ENCODE measurements around the gene PDE8A.

The PDE8A gene

GRCh38 chr15:85088300-85088699, 106.6 kb downstream of the PDE8A start:
- DNase-seq (ENCODE audit: low read depth, low spot score) = no peak

- DNase-seq (ENCODE audit: low read depth, low spot score) = no peak
Observed at GRCh38 chr15:85089929-85090597, 108.4 kb downstream of the PDE8A start.

DNA sequence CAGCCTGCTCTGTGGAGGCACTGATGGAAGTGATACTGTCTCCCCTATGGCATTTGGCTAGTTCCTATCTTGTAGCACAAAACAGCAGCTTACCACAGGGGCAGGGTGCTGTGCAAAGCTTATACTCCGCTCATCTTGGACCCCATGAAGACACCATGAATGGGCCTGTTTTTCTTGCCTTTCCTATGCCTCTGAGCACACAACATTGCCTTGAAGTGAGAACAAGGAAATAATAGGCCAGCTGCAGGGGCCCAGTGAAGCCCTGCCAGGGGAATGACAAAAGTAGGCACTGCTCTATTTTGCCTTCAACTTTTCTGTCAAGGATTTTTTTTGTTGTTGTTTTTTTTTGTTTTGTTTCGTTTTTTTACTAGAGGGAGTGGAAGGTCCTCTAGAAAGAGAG, 110.3 kb downstream of the PDE8A start:
- DNase-seq (ENCODE audit: low read depth, low spot score) = no peak

DNA sequence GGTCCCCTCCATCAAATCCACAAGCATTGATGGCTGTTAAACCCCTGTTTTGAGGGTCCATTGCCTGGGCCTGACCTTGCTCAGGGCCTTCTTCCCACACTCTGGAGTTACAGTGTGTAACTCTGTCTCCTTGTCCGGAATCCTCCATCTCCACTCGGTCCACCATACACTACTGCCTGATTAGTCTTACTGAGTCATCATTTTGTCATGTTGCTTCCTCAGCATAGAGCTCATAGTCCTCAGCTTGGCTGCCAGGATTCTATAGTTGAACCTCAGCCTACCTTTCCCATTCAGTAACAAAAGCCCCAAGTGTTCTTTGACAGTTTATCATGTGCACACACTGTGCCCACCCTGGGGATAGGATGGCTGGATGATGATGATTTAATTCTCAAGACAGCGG, 113.0 kb downstream of the PDE8A start:
- DNase-seq (ENCODE audit: low read depth, low spot score) = no peak

GRCh38 chr15:85095566-85095965, 113.9 kb downstream of the PDE8A start:
- no peak for DNase-seq (ENCODE audit: low read depth, low spot score)

DNA sequence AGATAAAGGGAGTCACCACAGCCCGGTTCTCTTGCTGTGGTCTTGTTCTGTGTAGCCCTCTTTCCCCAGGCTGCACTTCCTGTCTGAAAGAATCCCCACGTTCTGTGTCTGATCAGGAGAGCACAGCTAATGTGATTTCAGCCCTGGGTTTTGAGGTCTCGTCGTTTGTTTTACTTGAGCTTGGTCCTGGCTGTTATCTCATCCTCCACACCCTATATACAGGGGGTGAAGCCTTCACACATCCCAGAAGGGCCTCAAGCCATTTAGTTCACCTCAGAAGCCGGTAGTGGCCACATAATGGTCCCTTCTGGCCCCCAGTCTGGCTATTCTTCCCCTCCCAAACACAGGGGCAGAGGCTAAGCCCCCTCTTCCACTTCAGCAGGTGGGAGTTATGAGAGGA, 115.6 kb downstream of the PDE8A start:
- no peak for DNase-seq (ENCODE audit: low read depth, low spot score)

DNA sequence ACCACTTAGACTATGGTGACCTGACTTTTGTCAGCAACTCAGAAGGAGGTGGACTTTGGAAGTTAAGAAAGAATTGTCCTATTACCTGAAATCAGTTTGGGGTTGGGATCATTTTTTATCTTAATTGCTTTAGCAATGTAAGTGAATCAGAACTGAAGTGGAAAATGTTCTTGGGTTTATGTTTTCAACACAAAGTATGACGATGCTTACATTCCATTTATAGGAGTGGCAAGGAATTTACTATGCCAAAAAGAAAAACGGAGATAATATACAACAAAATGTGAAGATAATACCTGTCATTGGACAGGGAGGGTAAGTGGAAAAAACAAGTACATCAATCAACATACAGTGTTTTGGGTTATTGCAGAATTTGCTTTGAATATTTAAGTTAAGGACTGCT, 116.1 kb downstream of the PDE8A start:
- DNase-seq (ENCODE audit: low read depth, low spot score) = no peak

- no peak for DNase-seq (ENCODE audit: low read depth, low spot score)
Observed at GRCh38 chr15:85099195-85099803, 117.6 kb downstream of the PDE8A start.

- DNase-seq (ENCODE audit: low read depth, low spot score) = no peak
Observed at GRCh38 chr15:85100186-85100937, 118.7 kb downstream of the PDE8A start.

DNA sequence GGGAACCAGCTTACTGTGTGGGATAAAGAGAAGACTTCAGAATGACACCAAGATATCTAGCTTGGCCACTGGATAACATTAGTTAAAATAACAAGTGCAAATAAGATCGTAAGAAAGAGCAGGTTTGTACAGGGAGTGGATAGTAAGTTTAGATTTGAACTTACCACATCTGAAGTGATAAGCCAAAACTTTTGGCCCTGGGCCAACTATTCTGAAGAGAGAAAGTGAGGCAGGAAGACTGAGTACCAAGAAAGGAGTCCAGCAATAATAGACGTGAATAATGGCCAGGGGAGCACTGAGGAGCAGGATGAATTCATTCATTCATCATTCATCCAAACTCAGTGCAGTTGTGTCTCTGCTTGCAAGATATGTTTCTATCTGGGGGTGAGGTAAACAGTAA, 122.9 kb downstream of the PDE8A start:
- DNase-seq (ENCODE audit: low read depth, low spot score) = no peak

DNA sequence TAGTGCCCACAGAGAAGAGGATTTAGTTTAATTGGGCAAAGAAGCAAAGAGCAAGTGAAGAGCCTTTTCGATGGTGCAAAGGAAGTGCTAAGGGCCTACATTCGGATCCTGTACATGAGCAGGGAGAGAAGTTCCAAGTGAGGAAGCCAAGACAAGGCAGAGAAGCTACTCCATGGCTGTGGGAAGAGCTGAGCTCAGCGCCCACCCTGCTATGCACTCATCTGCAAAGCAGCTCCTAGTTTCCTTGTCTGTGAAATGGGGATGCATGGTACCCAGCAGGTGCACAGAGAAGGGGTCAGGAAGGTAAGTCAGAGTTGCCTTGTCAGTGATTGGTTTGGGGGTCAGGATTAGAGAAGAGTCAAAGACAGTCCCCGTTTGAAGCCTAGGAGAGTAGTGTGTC, 126.5 kb downstream of the PDE8A start:
- DNase-seq (ENCODE audit: low read depth, low spot score) = no peak

DNA sequence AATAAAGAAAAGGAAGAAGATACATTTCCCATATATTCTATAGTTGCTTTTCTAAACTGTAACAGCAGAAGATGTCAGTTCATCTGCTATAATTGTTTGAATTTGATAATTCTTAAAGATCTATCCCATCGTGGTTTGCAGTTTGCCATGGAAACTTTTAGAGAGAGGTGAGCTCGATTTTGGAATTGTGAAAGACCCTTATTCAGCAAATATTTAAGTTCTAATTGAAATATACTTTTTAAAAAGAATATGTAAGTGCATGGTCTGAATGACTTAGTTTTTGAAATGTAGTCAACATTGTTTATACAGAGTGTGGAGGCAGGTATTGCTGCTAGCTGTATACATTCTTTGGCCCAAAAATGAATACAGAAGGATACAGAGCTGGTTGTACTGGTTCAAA, 127.7 kb downstream of the PDE8A start:
- DNase-seq (ENCODE audit: low read depth, low spot score) = no peak

DNA sequence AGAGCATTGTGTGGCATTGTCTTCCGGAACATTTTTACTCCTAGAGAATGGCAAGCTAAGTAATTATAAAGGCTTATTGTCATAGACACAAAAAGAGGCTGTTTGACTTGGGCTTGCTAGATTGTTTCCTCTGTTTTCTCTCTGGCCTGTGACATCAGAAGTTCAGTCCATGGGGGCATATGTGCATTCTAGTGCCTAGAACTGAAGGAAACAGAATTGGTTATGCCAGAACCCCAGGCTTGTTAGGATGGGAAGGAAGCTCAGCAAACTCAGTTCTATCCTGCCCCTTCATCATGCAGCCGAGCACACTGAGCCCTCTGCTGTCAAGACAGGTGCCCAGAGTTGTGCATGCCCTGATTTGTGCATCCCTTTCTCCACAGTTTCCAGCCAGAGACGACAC, 131.3 kb downstream of the PDE8A start:
- DNase-seq (ENCODE audit: low read depth, low spot score) = no peak

DNA sequence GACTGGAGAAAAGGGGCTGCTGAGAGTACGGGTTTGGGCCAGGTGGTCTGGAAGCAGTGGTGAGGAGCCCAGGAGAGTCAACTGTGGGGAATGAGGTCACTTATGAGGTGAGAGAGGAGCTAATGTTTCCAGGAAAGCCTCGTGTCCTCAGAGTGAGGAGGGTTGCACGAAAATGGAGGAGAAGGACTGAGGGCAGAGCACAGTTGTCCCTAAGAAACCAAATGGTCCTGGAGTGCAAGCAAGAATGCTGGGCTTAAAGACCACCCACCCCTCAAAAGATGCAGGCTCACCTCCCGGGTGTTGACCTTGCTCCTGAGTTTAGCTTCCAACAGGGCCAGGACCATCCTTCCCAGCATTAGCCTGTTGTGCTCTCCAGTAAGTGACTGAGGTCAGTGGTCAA, 133.2 kb downstream of the PDE8A start:
- no peak for DNase-seq (ENCODE audit: low read depth, low spot score)

DNA sequence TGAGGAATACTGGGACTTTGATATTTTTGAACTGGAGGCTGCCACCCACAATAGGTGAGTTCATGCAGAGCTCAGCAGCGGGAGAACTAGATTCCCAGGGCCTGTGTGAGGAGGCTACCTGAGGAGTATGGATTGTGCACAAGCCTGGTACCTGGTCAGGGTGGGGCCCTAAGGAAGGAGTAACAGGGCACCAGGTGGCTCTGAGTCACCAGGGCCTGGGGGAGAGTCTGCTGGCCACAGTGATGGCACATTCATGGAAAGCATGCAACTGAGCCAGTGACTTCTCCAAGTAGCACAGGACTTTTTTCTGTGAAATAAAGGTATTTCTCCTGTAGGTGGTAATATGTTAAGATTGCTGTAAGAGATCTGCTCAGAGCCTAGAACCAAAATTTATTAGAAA, 134.4 kb downstream of the PDE8A start:
- no peak for DNase-seq (ENCODE audit: low read depth, low spot score)

DNA sequence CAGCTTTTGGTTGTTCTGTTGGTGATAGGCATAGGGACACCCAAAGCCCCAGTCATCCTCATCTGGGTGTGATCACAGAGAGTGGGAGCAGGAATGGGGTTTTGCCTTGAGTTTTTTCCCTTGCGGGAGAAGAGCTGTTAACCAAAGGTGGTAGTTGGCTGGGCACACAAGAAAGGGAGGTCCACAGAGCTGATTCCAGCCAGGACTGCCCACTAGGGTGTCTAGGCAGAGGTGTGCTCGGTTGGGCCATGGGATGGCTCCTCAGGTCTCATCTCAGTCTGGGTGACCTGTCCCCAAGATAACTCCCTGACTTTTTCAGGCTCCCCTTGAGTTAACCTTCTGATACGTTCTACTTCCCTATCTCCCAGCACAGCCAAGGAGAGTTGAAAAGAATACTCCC, 134.8 kb downstream of the PDE8A start:
- no peak for DNase-seq (ENCODE audit: low read depth, low spot score)

GRCh38 chr15:85116925-85117646, 135.4 kb downstream of the PDE8A start:
- no peak for DNase-seq (ENCODE audit: low read depth, low spot score)

DNA sequence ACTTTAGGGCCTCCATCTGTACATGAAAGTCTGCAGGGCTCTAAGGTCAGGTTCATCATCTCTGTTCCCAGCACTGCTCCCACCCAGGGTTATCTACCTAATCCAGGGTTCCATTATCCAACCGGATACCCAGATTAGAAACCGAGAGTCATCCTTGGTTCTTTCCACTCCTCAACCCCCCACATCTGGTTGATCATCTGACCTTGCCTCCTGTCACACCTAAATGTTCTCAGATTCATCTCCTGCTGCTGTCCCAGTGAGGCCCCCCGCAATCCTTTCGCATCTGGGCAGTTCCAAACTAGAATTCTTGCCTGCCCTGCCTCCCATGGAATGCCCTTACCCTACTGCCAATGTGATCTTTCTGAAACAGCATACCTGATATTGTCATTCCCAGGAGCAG, 136.5 kb downstream of the PDE8A start:
- DNase-seq (ENCODE audit: low read depth, low spot score) = no peak

DNA sequence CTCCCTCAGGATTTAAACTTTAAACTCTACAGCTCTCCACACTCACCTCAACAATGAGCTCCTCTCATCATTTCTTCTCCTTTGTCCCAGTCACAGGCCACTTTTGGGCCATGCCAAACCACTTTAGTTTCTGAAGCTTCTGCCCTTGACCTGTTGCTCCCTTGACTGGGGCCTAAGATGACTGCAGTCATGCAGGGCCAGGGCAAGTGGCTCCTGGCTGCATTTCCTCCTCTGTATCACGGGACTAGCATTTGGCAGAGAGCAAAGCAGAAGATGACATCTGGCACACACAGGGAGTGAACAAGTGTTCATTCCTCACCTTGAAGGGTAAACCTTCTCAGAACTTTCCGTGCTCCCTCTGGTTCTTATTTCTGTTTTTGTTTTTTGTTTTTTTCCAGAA, 136.9 kb downstream of the PDE8A start:
- DNase-seq (ENCODE audit: low read depth, low spot score) = no peak

- DNase-seq (ENCODE audit: low read depth, low spot score) = no peak
Observed at GRCh38 chr15:85120351-85121113, 138.9 kb downstream of the PDE8A start.

DNA sequence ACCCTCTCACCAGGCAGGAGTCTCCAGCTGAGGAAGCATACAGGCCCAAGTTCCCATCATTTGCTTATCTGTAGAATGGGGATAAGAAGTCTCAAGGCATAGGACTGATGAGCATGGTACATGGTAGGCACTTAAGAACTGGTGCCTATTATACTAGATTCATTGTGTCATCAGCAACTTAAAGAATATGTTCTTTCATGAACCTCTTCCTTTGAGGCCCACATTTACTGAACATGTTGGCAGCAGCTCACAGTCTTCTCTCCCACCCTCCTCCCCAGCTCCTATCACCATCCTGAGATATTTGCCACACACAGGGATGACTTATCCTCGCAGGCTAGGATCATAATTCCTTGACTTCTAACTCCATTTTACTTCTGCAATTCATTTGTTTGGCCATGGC, 142.5 kb downstream of the PDE8A start:
- DNase-seq (ENCODE audit: low read depth, low spot score) = no peak

Measured in activated CD4-positive, CD25-positive, alpha-beta regulatory T cell treated with anti-CD3 and anti-CD28 coated beads, Interleukin-2, amount 50 U/mL, for 16 hours (primary cell).